ENCODE results near the gene SCFD1.
"Not testable (repeated sequence)": the region's sequence is repeated elsewhere in the genome, so short reads cannot be mapped to it uniquely, and the experiment has no call there.

The SCFD1 gene

DNA sequence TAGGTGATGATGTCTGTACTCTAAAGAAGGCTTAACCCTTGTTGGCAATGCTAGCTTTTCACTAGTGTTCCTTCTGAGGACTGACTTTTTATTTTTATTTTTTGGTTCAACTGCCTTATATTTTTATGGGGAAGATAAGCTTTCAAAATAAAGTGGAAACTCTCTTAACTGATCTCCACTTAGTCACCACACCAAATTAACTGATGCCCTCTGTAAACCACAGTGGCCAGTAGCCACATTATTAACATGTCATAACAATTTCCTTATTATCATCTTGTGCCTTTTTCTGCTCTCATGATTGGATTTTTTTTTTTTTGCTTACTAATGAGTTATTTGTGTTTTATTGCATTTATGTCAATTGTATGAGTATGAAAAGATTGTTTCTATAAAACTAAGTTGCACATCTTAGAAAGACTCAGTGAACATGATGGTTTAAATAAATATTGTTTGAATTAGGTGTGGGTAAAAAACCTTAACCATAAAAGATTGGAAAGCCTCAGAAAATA is 56.9 kb downstream of the SCFD1 start:
- no peak for DNase-seq

DNA sequence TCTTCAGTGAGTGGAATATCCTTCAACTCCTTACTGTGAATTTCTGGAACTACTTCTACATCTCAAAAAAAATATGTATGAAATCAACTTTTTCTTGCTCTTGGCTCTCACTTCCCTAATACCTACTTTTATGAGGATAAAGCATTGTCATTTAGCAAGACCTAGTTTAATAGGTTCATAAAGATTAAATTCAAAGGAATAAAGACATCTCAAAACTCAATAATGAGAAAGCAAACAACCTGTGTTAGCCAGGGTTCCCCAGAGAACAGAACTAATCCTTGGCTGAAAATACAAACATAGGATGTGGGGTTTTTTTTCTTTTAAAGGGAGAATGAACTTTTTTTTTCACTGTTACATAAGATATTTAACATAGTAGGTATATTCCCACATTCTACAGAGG is 57.9 kb downstream of the SCFD1 start:
- DNase-seq = no peak

DNA sequence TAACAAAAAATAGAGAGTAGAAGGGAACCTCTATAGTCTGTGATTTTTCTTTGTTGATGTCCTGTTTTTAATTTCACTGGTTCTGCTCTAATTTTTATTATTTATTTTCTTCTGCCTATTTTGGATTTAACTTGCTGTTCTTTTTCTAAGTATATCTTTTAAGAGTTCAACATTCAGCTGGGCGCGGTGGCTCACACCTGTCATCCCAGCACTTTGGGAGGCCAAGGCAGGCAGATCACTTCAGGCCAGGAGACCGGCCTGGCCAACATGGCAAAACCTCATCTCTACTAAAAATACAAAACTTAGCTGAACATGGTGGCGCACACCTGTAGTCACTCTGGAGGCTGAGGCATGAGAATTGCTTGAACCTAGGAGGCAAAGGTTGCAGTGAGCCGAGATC is 58.7 kb downstream of the SCFD1 start:
- DNase-seq = not testable (repeated sequence)

GRCh38 chr14:30681752-30682355 is 59.7 kb downstream of the SCFD1 start:
- DNase-seq = peak; percentile 36

DNA sequence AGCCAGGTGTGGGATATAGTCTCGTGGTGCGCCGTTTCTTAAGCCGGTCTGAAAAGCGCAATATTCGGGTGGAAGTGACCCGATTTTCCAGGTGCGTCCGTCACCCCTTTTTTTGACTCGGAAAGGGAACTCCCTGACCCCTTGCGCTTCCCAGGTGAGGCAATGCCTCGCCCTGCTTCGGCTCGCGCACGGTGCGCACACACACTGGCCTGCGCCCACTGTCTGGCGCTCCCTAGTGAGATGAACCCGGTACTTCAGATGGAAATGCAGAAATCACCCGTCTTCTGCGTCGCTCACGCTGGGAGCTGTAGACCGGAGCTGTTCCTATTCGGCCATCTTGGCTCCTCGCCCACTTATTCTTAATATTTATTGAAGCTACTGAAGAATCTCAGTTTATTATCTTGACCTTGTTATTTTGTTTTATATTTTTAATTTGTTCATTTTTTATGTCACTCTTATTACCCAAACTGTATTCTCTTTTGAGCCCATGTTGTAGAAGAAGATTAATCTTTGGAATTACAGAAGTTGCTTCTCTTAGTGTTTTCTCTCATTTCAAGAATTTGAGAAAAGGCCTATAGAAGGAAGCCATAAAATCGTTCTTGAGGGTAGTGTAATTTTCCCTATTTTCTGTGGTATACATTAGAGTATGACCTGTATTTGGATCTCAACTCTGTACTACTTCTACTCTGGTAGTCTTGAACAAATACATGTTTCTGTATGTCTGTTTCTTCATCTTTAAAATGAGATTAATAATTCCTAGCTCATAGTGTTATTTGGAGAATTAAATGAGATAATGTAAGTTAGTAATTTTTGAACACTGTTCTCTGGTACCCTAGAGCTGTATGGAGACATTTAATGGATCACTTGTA is 68.6 kb downstream of the SCFD1 start:
- DNase-seq = peak; percentile 34

DNA sequence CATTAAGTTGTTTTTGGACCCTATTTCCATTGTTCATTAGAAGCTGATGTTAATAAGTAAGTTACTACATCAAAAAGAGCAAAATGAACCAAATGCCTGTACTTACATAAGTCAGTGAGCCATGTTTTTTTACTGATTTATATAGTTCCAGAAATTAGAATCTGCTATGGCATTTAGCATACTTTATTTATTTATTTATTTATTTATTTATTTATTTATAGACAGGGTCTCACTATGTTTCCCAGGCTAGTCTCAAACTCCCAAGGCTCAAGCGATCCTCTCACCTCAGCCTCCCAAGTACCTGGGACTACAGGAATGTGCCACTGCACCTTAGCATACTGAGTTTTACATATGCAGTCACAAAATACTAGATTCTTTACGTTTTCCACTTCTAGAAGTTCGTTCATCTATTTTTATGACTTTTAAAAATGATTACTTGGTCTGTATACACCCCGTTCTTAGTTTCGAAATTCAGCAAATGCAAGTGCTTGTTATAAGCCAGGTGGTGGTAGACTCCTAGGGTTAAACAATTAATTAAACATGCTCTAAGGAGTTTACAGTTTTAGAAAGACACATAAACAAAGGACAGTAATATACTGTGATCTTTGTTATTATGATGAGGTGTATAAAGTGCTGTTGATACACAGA is 69.8 kb downstream of the SCFD1 start:
- DNase-seq = no peak

DNA sequence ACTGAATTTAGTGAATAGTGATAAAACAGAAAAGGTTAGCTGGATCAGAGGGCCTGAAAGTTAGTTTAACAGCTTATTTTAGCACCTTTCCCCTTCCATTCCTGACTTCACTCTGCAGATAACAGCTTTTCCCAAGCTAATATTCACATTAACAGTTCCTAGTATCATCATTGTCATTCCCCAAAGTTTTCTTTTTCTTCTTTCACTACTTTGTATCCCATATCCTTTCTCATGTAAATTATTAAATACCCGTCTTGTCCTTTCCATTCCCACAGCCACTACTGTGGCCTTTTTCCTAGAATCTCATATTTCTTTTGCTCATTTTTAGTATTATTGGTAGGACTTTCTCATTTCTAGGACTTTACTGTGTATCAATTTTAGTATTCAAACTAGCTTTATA is 70.5 kb downstream of the SCFD1 start:
- DNase-seq = no peak

DNA sequence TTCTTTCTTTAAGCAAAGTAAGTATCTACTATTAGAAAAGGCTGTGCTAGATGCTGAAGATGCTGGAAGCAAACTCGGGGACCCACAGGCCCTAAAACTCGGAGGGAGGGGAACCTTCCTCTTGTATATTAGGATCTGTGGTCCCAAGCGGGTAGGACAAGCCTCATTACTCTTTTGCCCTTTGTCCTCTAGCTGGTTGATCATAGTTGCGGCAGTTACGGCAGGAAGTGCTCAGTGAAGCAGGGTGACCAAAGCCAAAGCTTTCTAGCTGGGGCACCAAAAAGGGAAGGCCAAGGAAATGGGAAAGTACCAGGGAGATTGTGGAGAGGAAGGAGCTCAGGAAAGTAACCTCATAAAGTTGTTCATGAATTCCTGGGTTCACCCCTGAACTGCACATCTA is 76.3 kb downstream of the SCFD1 start:
- no peak for DNase-seq

DNA sequence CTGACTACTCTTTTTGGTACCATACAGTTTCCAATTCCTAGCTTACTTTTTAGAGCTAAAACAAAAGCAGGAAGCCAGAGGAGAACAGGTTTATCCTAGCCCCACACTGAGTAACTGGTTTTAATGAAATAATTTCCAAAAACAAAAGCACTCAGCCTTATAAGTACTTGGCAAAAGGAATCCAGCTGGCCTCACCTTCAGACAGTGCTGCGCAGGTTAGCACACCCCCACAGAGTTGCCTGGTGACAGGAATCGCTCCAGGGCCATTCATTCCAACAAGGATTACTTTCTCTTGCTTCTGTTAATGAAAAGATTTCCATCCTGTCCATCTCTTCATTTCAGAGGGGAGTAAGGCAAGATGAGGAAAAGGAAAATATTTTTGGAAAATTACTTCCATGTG is 84.6 kb downstream of the SCFD1 start:
- no peak for DNase-seq

- no peak for DNase-seq
Measured at GRCh38 chr14:30708157-30708556, 86.0 kb downstream of the SCFD1 start.

DNA sequence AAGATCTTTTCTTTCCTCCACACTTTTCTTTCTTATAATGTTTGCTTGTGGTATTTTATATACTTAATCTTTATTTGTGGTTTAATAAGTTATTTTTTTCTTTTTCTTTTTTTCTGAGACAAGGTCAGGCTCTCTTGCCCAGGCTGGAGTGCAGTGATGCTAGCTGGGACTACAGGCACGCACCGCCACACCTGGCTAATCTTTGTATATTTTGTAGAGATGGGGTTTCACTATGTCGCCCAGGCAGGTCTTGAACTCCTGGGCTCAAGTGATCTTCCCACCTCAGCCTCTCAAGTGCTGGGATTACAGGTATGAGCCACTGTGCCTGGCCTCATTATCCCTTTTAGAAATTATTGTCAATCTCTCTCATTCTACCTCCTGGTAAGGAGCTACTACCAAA is 87.1 kb downstream of the SCFD1 start:
- DNase-seq = no peak

DNA sequence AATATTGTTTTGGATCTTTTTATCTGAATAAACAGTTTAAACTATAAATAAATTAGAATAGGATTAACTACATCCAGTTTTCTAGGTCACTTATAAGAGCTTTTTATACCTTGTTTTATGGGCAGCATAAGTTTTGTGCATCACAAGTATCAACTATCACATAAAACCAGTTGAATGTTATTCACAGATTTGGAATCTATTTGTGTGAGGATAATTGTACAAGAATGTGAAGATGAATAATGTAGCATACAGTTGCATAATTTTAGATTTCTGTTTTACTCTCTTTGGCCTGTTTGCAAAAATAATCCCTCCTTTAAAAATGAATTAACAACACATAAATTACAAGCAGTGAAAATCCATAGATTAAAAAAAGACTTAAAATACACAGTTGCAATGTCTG is 88.8 kb downstream of the SCFD1 start:
- DNase-seq = no peak

DNA sequence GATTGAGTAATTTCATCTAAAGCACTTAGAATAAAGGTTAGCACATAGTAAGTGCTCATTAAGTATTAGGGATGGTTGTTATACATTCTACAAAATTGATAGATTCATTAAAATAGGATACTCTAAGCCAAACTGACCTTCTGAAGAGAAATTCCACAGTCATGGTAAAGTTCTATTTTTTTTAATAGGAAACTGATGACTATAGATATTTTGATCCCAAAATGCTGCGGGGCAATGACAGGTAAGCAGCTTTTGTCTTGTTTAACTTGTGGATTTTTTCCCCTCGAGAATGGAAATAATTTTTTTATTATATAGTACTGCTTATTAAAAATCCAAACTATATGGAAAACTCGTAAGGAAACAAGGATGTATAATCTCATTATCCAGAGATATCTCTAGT is 97.0 kb downstream of the SCFD1 start:
- DNase-seq = no peak

GRCh38 chr14:30725763-30726162 is 103.6 kb downstream of the SCFD1 start:
- DNase-seq = no peak

DNA sequence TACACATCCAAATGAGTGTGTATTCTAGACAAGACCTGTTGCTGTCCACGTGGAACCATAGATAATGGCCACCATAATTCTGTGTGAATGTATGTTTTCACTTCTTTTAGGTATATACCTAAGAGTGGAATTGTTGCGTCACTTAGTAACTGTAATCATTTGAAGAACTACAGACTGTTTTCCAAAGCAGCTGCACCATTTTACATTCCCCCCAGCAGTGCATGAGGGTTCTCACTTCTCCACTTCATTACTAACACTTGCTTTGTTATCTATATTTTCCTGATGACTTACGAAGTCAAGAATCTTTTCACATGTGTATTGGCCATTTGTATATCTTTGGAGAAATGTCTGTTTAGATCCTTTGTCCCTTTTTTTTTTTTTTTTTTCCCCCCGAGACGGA is 106.4 kb downstream of the SCFD1 start:
- no peak for DNase-seq

GRCh38 chr14:30737916-30738315 is 115.8 kb downstream of the SCFD1 start:
- no peak for DNase-seq

GRCh38 chr14:30738978-30739377 is 116.9 kb downstream of the SCFD1 start:
- DNase-seq = no peak

- no peak for DNase-seq
Measured at GRCh38 chr14:30748343-30748742, 126.2 kb downstream of the SCFD1 start.

GRCh38 chr14:30751646-30752416 is 129.7 kb downstream of the SCFD1 start:
- peak; percentile 22 for DNase-seq

DNA sequence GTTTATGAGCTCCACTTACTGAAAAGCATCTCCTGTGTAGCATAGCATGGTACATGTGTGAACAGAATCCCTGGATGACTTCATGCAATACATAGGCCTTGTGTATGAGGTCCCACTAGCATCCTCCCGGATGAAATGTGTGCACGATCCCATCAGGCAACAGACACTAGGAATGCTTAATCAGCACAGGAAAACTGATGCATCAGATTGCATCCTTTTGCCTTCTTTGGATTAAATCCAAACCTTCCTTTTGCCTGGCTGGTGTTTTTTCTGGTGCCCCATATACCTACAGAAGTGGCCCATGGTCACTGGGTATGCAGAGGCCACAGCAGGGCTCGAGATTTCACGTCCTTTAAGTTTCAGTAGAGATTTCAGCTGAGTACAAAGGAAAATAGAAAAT is 131.3 kb downstream of the SCFD1 start:
- no peak for DNase-seq

DNA sequence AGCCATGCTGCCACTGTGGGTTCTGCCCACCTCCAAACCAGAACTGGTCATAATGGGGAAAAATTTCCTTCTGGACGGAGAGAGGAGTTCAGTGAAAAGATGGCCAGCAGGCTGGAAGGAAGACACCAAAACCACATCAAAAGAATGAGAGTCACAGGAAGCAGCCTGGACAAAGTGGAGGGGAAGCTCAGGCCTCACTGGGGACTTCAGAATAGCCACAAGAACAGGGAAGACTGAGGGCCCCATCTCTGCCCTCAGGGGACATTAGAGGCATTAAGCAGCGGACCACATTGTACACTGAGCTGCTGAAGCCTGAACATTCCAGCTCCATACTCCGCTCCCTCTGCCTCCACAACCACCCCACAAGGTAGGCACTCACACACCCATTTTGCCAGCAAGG is 132.7 kb downstream of the SCFD1 start:
- DNase-seq = no peak

DNA sequence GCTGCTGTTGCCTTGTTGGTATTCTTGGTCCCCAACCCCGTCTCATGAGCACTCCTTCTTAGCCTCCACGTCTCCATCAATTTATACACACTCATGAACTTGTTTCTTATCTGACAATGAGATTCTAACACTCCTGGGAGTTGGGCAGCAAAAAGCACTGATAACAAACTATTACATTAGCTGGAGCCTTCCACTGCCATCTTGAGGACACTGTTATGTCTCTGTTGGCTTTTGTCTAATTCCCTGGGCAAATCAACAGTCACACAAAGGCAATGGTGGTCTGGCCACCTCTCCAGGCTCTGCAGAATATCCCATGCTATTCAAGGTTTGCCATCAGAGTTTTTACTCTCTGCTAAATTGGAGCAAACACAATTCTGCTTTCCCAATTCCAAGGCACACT is 134.5 kb downstream of the SCFD1 start:
- no peak for DNase-seq

DNA sequence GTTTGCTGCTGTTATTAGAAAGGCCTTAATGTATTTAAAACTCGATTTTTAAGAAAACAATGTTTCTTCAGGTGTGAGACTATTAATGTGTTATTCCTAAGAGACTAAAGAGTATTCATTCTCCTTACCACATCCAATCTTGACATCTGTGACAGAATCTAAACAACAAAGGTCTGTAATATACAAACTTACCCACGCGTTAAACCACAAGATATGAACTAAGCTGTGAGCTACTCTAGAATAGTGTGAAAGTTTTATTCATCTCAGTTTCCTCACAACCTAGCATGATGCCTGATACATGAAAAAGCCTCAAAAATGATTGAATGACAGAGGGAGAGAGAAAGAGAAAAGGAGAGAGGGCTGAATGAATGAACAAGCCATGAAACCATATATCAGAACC is 135.0 kb downstream of the SCFD1 start:
- no peak for DNase-seq
